ENCODE data around the gene ZBTB1.
A peak's percentile ranks its signal among the peaks of the same experiment; 100 is the strongest.
"Not testable (repeated sequence)": the region's sequence is repeated elsewhere in the genome, so short reads cannot be mapped to it uniquely, and the experiment has no call there.

ZBTB1 gene

DNA sequence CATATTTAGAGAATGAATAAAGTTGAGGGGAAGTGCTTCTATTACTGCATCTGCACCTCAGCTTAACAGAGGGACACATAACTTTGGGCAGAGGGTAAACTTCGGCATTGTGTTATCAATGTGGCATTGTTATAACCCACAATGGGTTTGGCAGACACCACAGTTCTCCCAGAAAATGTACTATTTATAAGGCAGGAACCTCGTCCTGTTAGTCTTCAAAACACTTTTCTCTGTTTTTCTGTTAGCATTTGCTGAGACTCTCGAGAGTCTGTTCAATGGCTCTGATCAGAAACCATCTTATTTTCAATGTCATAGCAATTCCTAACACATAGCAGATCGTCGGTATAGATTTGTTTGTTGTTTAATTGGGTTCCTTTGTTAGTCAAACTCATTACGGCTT, 59.1 kb downstream of the ZBTB1 start (continued):
- TF ChIP-seq, protein P1, sequence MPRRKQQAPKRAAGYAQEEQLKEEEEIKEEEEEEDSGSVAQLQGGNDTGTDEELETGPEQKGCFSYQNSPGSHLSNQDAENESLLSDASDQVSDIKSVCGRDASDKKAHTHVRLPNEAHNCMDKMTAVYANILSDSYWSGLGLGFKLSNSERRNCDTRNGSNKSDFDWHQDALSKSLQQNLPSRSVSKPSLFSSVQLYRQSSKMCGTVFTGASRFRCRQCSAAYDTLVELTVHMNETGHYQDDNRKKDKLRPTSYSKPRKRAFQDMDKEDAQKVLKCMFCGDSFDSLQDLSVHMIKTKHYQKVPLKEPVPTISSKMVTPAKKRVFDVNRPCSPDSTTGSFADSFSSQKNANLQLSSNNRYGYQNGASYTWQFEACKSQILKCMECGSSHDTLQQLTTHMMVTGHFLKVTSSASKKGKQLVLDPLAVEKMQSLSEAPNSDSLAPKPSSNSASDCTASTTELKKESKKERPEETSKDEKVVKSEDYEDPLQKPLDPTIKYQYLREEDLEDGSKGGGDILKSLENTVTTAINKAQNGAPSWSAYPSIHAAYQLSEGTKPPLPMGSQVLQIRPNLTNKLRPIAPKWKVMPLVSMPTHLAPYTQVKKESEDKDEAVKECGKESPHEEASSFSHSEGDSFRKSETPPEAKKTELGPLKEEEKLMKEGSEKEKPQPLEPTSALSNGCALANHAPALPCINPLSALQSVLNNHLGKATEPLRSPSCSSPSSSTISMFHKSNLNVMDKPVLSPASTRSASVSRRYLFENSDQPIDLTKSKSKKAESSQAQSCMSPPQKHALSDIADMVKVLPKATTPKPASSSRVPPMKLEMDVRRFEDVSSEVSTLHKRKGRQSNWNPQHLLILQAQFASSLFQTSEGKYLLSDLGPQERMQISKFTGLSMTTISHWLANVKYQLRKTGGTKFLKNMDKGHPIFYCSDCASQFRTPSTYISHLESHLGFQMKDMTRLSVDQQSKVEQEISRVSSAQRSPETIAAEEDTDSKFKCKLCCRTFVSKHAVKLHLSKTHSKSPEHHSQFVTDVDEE (CRISPR knock-in tag; IDR thresholded peaks at IDR 0.05), result no peak

DNA sequence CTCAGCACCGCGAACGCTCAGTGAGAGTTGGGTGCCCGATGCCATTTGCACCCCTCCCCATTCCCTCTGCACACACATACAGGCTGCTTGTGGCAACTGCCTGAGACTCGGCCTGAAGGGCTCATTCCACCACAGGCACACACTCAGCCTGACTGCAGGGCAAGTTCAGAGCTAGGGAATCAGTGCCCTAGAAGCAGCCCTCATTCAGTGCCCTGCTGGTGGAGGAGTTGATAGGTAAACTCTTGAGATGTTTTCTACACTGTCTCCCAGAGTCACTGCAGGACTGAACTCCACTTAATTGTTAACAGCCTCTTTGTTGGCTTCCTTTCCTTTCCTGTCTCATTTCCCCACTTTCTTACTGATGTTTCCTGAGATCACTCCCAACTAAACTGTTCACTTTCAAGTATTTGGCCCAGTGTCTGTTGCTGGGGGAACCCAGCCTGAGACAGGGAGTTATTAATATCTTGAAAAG, 62.1 kb downstream of the ZBTB1 start:
- TF ChIP-seq ZC3H10 (CRISPR knock-in tag; IDR thresholded peaks at IDR 0.05), result no peak
- TF ChIP-seq ZNF70 (CRISPR knock-in tag; IDR thresholded peaks at IDR 0.05), result no peak
- TF ChIP-seq PPARA (CRISPR knock-in tag; IDR thresholded peaks at IDR 0.05; ENCODE audit: borderline replicate concordance), result no peak
- TF ChIP-seq OSR1 (CRISPR knock-in tag; IDR thresholded peaks at IDR 0.05), result no peak
- TF ChIP-seq BACH2 (CRISPR knock-in tag; IDR thresholded peaks at IDR 0.05; ENCODE audit: borderline replicate concordance), result no peak
- peak; percentile 90 for ATAC-seq

DNA sequence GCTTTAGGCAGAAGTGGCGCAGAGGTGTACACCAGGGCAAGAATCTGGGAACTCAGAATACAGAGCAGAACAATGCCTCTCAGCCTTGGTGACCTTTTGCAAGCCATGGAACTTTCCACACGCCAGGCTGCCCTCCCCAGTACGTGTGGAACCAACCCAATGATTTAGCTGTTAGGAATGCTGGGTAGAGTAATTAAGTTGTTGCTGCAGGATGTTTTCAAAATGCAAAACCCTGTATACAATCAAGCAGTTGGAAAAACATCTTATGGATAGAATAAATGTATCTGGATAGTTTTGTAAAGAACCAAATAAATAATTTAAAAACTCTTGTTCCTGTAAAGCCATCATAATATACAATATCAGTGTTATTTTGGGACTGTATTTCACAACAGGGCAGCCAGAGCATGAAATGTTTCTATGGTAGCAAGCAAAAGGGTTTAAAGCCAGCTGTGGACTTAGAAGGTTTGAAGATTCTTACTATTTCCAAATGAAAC, 64.6 kb downstream of the ZBTB1 start:
- TF ChIP-seq ZFP30 (CRISPR knock-in tag; IDR thresholded peaks at IDR 0.05), result no peak
- ATAC-seq, result peak; percentile 62

DNA sequence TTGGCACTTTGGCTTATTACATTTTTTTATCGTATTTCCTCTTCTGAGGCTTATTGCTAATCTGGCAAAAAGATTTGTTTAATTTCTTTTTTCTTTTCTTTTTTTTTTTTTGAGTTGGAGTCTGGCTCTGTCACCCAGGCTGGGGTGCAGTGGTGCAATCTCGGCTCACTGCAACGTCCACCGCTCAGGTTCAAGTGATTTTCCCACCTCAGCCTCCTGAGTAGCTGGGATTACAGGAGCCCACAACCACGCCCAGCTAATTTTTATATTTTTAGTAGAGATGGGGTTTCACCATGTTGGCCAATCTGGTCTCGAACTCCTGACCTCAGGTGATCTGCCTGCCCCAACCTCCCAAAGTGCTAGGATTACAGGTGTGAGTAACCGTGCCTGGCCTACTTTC, 65.1 kb downstream of the ZBTB1 start:
- ATAC-seq, result not testable (repeated sequence)

DNA sequence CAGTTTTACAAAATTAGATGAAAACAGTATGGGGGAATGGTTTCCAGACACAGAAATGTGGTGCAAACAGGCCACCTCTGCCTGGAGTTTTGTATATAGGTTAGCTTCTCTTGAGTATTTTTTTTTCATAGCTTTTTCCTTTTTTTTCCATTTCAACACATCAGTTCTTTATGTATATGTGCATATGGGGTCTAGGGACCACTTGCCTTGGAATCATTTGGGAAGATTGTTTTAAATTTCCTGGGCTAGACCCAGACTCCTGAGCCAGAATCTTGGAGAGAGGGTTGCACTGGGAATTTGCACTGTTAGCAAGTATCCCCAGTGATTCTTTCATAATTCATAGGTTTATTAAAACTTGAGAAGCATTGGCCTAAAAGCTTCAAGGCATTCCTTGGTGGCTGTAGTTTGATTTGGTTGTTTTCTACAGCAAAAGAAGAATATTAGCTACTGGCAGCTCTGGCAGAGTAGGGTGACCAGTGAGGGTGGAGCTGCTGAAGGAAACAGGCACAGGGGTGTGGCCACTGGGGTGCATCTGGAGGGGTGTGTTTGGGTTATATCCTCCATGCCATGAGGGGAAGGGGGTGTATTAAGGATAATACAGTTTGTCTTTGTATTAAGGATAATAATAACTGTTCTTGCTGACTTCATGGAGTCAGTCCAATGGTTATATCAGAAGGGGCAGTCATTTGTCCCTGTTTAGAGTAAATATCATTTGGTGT, 68.0 kb downstream of the ZBTB1 start:
- no peak for TF ChIP-seq OSR1 (CRISPR knock-in tag; IDR thresholded peaks at IDR 0.05)
- TF ChIP-seq ZNF565 (CRISPR knock-in tag; conservative IDR thresholded peaks at IDR 0.05; ENCODE audit: low read depth), result no peak
- TF ChIP-seq, protein P1 (CRISPR knock-in tag; IDR thresholded peaks at IDR 0.05), result no peak
- ATAC-seq, result no peak

DNA sequence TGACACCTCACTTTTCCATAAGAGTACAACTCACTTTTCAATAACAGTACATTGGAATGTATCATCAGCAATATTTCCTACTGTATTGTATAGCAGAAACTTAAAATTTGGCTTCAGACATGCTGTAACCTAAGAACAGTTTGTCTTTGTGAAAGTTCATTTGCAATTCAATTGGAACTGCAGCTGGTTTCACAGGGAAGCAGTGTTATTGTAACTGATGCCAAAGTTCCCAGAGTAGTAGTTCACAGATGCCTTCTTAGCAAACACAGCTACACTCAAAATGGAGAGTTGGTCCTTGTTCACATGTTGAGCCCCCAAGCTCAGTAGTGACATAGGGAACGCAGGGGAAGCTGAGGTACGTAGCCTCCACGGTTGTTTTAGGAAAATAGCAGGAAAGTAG, 68.5 kb downstream of the ZBTB1 start:
- ATAC-seq, result no peak
- TF ChIP-seq CSDC2 (CRISPR knock-in tag; IDR thresholded peaks at IDR 0.05) (no peak), GLIS3 (CRISPR knock-in tag; IDR thresholded peaks at IDR 0.05) (no peak), TOX (CRISPR knock-in tag; IDR thresholded peaks at IDR 0.05; ENCODE audit: borderline replicate concordance) (no peak), TCF4 (CRISPR knock-in tag; IDR thresholded peaks at IDR 0.05; ENCODE audit: borderline replicate concordance) (no peak)
- TF ChIP-seq, protein P2, sequence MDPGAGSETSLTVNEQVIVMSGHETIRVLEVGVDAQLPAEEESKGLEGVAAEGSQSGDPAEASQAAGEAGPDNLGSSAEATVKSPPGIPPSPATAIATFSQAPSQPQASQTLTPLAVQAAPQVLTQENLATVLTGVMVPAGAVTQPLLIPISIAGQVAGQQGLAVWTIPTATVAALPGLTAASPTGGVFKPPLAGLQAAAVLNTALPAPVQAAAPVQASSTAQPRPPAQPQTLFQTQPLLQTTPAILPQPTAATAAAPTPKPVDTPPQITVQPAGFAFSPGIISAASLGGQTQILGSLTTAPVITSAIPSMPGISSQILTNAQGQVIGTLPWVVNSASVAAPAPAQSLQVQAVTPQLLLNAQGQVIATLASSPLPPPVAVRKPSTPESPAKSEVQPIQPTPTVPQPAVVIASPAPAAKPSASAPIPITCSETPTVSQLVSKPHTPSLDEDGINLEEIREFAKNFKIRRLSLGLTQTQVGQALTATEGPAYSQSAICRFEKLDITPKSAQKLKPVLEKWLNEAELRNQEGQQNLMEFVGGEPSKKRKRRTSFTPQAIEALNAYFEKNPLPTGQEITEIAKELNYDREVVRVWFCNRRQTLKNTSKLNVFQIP (CRISPR knock-in tag; IDR thresholded peaks at IDR 0.05; ENCODE audit: borderline replicate concordance, low read depth), result no peak
- TF ChIP-seq, protein P3, sequence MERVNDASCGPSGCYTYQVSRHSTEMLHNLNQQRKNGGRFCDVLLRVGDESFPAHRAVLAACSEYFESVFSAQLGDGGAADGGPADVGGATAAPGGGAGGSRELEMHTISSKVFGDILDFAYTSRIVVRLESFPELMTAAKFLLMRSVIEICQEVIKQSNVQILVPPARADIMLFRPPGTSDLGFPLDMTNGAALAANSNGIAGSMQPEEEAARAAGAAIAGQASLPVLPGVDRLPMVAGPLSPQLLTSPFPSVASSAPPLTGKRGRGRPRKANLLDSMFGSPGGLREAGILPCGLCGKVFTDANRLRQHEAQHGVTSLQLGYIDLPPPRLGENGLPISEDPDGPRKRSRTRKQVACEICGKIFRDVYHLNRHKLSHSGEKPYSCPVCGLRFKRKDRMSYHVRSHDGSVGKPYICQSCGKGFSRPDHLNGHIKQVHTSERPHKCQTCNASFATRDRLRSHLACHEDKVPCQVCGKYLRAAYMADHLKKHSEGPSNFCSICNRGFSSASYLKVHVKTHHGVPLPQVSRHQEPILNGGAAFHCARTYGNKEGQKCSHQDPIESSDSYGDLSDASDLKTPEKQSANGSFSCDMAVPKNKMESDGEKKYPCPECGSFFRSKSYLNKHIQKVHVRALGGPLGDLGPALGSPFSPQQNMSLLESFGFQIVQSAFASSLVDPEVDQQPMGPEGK (CRISPR knock-in tag; IDR thresholded peaks at IDR 0.05; ENCODE audit: borderline replicate concordance), result no peak
